B cell (primary cell): ENCODE data around the gene HSCB. TPM values are rescaled to one million over a fixed set of nuclear protein-coding genes. Genes with fewer than 3 reads are reported as not detected.

Experiments
- ATAC-seq: fragments of 200-7000 bp; cut with Tn5 transposase; one replicate; pipeline ENCODE4 v1.10.0; 2021; ENCODE audit warnings: low read depth, mild to moderate bottlenecking, moderate number of reproducible peaks, moderate library complexity
- CTCF ChIA-PET: fragments of 350-600 bp; sonication (Branson Sonifier 250); formaldehyde crosslinking; loops from one replicate; lab custom pipeline; 2021; ENCODE audit warnings: antibody characterized with exemption, inconsistent platforms; lab: Charles Lee
- POLR2A ChIA-PET: fragments of 350-600 bp; sonication (Branson Sonifier 250); formaldehyde crosslinking; loops from one replicate; lab custom pipeline; 2021; ENCODE audit warnings: antibody characterized with exemption; lab: Charles Lee
- DNase-seq: peaks from one replicate; pipeline ENCODE4 v3.0.0; 2013
- H2AFZ ChIP-seq: 2 replicates; pipeline ENCODE4 v1.6.1; 2012; ENCODE audit warnings: mild to moderate bottlenecking, low read depth, low read length; ENCODE audit not compliant: insufficient read depth, poor library complexity, severe bottlenecking
- H3K27ac ChIP-seq, 2 donors: 1 replicate in 1 of 2; 2 replicates in 1 of 2; pipeline ENCODE4 v1.5.1; 2012 to 2013; ENCODE audit warnings: low read length in 2 of 2, mild to moderate bottlenecking in 2 of 2, moderate library complexity in 1 of 2
- H3K27me3 ChIP-seq, 4 experiments: fragments of 200-600 bp in 1 of 4; sonication (generic) in 1 of 4; replicated peaks in 1 of 4; 1 replicate in 2 of 4; 2 replicates in 2 of 4; pipeline versions ENCODE4 v1.6.1 to v1.7.0; 2013 to 2016; ENCODE audit warnings: low read length in 3 of 4, mild to moderate bottlenecking in 2 of 4, mixed read lengths in 1 of 4, moderate library complexity in 1 of 4; ENCODE audit not compliant: insufficient read depth in 4 of 4, control insufficient read depth in 3 of 4; ENCODE audit errors: control extremely low read depth in 1 of 4
- H3K36me3 ChIP-seq, 2 experiments: replicated peaks in 1 of 2; 1 replicate in 1 of 2; 2 replicates in 1 of 2; pipeline versions ENCODE4 v1.6.1 to v1.7.1; 2013; ENCODE audit warnings: low read length in 1 of 2; ENCODE audit not compliant: insufficient read depth in 2 of 2, control insufficient read depth in 1 of 2; ENCODE audit errors: control extremely low read depth in 1 of 2, extremely low read depth in 1 of 2
- H3K4me1 ChIP-seq, 2 donors: fragments of 200-600 bp in 1 of 2; sonication (generic) in 1 of 2; 1 replicate in 1 of 2; 2 replicates in 1 of 2; pipeline versions ENCODE4 v1.5.1 to v1.6.1; 2013 to 2017; ENCODE audit warnings: low read length in 2 of 2; ENCODE audit not compliant: control insufficient read depth in 2 of 2, insufficient read depth in 2 of 2
- H3K4me2 ChIP-seq: replicated peaks from 2 replicates; pipeline ENCODE3; 2012; ENCODE audit warnings: mild to moderate bottlenecking, low read depth, low read length; ENCODE audit not compliant: poor library complexity, severe bottlenecking
- H3K4me3 ChIP-seq, 5 experiments: fragments of 200-600 bp in 1 of 5; sonication (generic) in 1 of 5; 1 replicate in 3 of 5; 2 replicates in 2 of 5; pipeline versions ENCODE4 v1.5.1 to v1.7.0; 2011 to 2016; ENCODE audit warnings: low read length in 4 of 5, mild to moderate bottlenecking in 4 of 5, low read depth in 2 of 5, control low read depth in 1 of 5, moderate library complexity in 1 of 5; ENCODE audit not compliant: insufficient read depth in 1 of 5; ENCODE audit errors: control extremely low read depth in 1 of 5, extremely low read depth in 1 of 5
- H3K79me2 ChIP-seq: fragments of 200-600 bp; sonication (generic); one replicate; pipeline ENCODE4 v1.6.0; 2016; ENCODE audit warnings: low read length; ENCODE audit not compliant: control insufficient read depth, insufficient read depth
- H3K9ac ChIP-seq: fragments of 200-600 bp; sonication (generic); 2 replicates; pipeline ENCODE4 v1.6.1; 2017; ENCODE audit warnings: mild to moderate bottlenecking, low read length, moderate library complexity
- H3K9me3 ChIP-seq, 3 donors: one replicate each; pipeline versions ENCODE4 v1.6.1 to v1.7.1; 2013; ENCODE audit warnings: low read length in 2 of 3; ENCODE audit not compliant: control insufficient read depth in 2 of 3, insufficient read depth in 1 of 3; ENCODE audit errors: control extremely low read depth in 1 of 3
- H4K20me1 ChIP-seq: 2 replicates; pipeline ENCODE4 v1.6.0; 2012; ENCODE audit warnings: mild to moderate bottlenecking, low read length; ENCODE audit not compliant: insufficient read depth, control insufficient read depth, poor library complexity, severe bottlenecking
- H3K27ac Mint-ChIP-seq: one replicate; pipeline ENCODE4 v1.8.0; 2021; ENCODE audit warnings: mixed read lengths
- H3K27me3 Mint-ChIP-seq: one replicate; pipeline ENCODE4 v1.8.0; 2021; ENCODE audit warnings: mixed read lengths
- H3K4me1 Mint-ChIP-seq: one replicate; pipeline ENCODE4 v1.8.0; 2021; ENCODE audit warnings: mixed read lengths
- H3K4me3 Mint-ChIP-seq: one replicate; pipeline ENCODE4 v1.8.0; 2021; ENCODE audit warnings: mixed read lengths
- H3K9me3 Mint-ChIP-seq: one replicate; pipeline ENCODE4 v1.8.0; 2022; ENCODE audit warnings: mixed read lengths; ENCODE audit not compliant: insufficient read depth
- EZH2 ChIP-seq: IDR thresholded peaks from 2 replicates; pipeline ENCODE4 v1.6.1; 2012; ENCODE audit warnings: borderline replicate concordance, low read depth, mild to moderate bottlenecking, moderate library complexity, low read length; ENCODE audit not compliant: insufficient read depth, poor library complexity, severe bottlenecking
- WGBS: methylation state at CpG from one replicate; pipeline ENCODE4 v1.1.5; 2013; ENCODE audit warnings: missing lambda C conversion rate; ENCODE audit not compliant: insufficient coverage; 5-methylcytosine and 5-hydroxymethylcytosine counted together
- intact Hi-C: fragments of 100-400 bp; cut with micrococcal nuclease; formaldehyde crosslinking; loops from one replicate; pipeline ENCODE4 v1.10.0; 2022
- polyA plus RNA-seq: library from polyadenylated mRNA; depleted of rRNA; stranded (reverse); fragments of >200 nt; gene quantifications from 2 replicates; pipeline ENCODE4 v1.2.3, GENCODE V29; 2012
- total RNA-seq, 2 donors: library from RNA; stranded (reverse); fragments of 120-200 nt in 1 of 2; gene quantifications; 1 replicate in 1 of 2; 2 replicates in 1 of 2; pipeline versions ENCODE4 v1.2.3 to v1.2.4, GENCODE V29; 2013 to 2022
- TF ChIP-seq, protein P1 (sequence below): fragments of 200-600 bp; IDR thresholded peaks from one replicate; pipeline ENCODE4 v1.8.0; 2022; ENCODE audit warnings: antibody characterized with exemption, mild to moderate bottlenecking

The HSCB gene
- total and polyA plus RNA-seq, 2 donors (not counting 1 experiment from before 2014, with no cell fraction given), result 12.8 to 18.3 TPM

DNA sequence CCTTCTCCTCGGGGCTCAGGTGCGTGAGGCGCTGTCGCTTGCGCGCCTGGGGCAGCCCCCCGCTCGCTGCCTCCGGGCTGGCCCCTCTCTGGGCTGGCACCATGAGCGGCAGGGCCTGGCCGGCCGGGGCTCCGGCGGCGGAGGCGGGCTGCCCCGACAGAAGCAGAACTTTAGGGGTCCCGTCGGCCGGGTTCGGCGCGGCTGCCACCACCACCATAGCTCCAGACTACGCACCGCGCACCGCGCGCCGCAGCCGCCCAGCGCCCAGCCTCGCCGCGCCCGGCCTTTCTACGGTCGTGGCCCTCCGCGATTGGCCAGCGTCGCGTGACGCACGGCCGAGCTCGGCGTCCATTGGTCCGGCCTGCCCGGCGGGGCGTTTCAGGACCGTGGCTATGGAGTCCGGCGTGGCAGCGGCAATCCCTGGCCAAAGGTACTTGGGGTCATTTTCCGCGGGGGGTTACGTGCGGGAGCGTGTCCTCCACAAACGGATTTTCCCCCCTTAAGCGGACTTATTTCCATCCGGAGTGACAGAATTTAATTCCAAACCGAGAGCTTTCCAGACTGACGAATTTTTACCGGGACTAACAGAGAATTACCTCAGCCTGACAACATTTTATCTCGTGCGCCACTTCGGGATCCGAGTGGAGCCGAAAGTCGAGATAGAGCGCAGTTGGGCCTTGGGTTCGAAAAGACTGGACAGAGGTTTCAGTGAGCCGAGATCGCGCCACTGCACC is 58.6 kb downstream of the HSCB start, which contains the start of gene XBP1:
Gene XBP1, minus strand, starts transcription at position 262 of the 734 bp plus-strand sequence.
- no peak for TF ChIP-seq EZH2
- TF ChIP-seq, protein P1, sequence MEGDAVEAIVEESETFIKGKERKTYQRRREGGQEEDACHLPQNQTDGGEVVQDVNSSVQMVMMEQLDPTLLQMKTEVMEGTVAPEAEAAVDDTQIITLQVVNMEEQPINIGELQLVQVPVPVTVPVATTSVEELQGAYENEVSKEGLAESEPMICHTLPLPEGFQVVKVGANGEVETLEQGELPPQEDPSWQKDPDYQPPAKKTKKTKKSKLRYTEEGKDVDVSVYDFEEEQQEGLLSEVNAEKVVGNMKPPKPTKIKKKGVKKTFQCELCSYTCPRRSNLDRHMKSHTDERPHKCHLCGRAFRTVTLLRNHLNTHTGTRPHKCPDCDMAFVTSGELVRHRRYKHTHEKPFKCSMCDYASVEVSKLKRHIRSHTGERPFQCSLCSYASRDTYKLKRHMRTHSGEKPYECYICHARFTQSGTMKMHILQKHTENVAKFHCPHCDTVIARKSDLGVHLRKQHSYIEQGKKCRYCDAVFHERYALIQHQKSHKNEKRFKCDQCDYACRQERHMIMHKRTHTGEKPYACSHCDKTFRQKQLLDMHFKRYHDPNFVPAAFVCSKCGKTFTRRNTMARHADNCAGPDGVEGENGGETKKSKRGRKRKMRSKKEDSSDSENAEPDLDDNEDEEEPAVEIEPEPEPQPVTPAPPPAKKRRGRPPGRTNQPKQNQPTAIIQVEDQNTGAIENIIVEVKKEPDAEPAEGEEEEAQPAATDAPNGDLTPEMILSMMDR, result no peak
- peak; percentile 97 for ATAC-seq
- POLR2A ChIA-PET, result interaction anchor here (0.7 to 1.6 kb wide), 5 partner anchors 9 to 881 kb away, joined by 3 to 8 read pairs (median 3); no protein-coding TSS in a partner anchor
- peak within 1 kb of the TSS; percentile 63 to 96 for H3K27ac ChIP-seq
- Mint-ChIP-seq H3K9me3 (no peaks in the 10 kb centered on the region), H3K27me3 (no peaks in the 10 kb centered on the region), H3K27ac (peak within 1 kb of the TSS; percentile 96), H3K4me1 (peaks cover 51% of the 10 kb centered on the region), H3K4me3 (peak within 1 kb of the TSS; percentile 98)
- H3K36me3 ChIP-seq, result peaks cover 6 to 15% of the 10 kb centered on the region in 2 experiments
- H3K4me1 ChIP-seq, result peaks cover 27 to 40% of the 10 kb centered on the region in 2 donors
- no peaks in the 10 kb centered on the region for H4K20me1 ChIP-seq
- intact Hi-C loops, result loop anchor here (1.0 to 5.0 kb wide), 4 partner anchors 28 to 1467 kb away; partner anchors contain the start of genes CCDC117, HSCB, OSM and ZNRF3
- H3K9me3 ChIP-seq, result no peaks in the 10 kb centered on the region
- H3K4me3 ChIP-seq, result peak within 1 kb of the TSS; percentile 71 to 98 (median 91)
- peak within 1 kb of the TSS; percentile 82 for H2AFZ ChIP-seq
- H3K4me2 ChIP-seq, result peak within 1 kb of the TSS; percentile 88
- no peaks in the 10 kb centered on the region for H3K27me3 ChIP-seq
- DNase-seq, result peak; percentile 94
- peaks cover 29% of the 10 kb centered on the region for H3K79me2 ChIP-seq
- under 1% methylated on average over 75 of the region's 78 CpGs for WGBS
- H3K9ac ChIP-seq, result peak within 1 kb of the TSS; percentile 99
- CTCF ChIA-PET, result interaction anchor here (0.9 to 2.4 kb wide), 6 partner anchors 11 to 59 kb away, joined by 3 to 13 read pairs (median 4); partner anchors contain the start of genes CCDC117, CHEK2 and HSCB
